Measurements from ENCODE around the gene PEAR1.

Gene PEAR1

DNA sequence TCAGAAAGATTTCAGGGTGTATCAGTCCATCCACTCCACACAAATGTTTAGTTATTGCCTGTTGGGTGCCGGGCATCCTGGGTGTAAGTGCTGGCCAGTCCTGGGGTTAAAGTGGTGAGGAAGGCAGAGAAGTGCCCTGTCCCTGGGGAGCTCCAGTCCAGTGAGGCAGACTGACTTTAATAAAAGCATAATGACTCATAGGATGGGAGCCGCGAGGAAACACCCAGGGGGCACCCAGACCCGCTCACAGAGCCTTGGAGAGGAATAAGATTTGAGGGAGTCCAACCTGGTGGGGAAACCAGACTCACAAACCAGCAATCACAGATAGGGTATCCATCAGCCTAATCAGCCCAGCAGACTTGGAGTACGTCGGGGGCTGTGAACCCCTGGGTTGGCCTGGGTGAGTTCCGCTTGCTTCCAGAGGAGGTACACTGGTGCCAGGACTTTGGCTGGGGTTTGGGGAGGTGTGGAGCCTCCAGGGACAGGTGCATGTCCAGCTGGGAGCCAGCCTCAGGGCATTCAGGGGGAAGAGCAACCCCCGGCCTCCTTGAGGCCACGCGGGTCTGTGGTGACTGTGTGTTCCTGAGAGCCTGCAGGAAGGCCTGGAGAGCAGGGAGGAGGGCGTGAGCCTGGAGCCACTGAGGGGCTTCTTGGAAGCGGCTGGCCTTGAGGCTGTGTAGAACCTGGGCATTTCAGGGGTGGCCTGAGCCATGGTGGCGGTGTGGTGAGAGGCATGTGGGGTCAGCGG, 3.7 kb downstream of the PEAR1 start:
- no peaks in the 10 kb centered on the region for H3K4me1 ChIP-seq (ENCODE audit: insufficient read depth, low read length)
- H3K27ac ChIP-seq (ENCODE audit: low read length), result no peak overlapping the region

DNA sequence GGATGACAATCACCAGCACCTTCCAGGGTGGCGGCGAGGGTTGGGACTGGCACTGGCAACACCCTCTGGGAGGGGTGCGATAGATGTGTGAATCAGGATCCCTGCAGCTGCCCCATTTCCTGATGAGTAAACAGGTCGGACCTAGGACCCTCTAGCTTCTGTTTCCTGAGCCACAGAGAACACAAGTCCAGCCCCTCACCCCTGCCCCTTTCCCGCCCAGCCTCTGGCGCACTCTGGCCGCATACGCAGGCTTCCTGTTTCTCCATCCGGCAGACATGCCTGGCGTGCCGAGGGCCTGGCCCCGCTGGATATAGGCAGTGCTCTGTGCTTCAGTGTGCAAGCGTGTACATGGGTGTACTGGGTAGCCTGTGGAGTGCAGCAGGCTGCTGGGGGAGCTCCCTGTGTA, 4.6 kb downstream of the PEAR1 start:
- no peak for ATAC-seq (ENCODE audit: insufficient read depth, low read depth)
- Histone ChIP-seq H2AFZ (ENCODE audit: low read depth, low read length) (no peak overlapping the region), H3K9me3 (ENCODE audit: insufficient read depth, low read length, severe bottlenecking) (no peaks in the 10 kb centered on the region), H3K27ac (ENCODE audit: low read length) (no peak overlapping the region), H3K79me2 (ENCODE audit: insufficient read depth, low read length) (no peaks in the 10 kb centered on the region), H3K4me2 (ENCODE audit: insufficient read depth, low read length) (no peak overlapping the region), H3K27me3 (ENCODE audit: insufficient read depth, low read length, poor library complexity) (peaks cover 6% of the 10 kb centered on the region), H3K36me3 (ENCODE audit: insufficient read depth, low read length) (no peaks in the 10 kb centered on the region), H3K9ac (ENCODE audit: low read depth, low read length) (no peak overlapping the region), H3K4me1 (ENCODE audit: insufficient read depth, low read length) (no peaks in the 10 kb centered on the region), H3K4me3 (ENCODE audit: low read depth in 1 of 2, low read length in 2 of 2) (no peak overlapping the region), H4K20me1 (ENCODE audit: insufficient read depth, low read length) (no peaks in the 10 kb centered on the region)
- DNase-seq, result no peak
- TF ChIP-seq, protein P1, sequence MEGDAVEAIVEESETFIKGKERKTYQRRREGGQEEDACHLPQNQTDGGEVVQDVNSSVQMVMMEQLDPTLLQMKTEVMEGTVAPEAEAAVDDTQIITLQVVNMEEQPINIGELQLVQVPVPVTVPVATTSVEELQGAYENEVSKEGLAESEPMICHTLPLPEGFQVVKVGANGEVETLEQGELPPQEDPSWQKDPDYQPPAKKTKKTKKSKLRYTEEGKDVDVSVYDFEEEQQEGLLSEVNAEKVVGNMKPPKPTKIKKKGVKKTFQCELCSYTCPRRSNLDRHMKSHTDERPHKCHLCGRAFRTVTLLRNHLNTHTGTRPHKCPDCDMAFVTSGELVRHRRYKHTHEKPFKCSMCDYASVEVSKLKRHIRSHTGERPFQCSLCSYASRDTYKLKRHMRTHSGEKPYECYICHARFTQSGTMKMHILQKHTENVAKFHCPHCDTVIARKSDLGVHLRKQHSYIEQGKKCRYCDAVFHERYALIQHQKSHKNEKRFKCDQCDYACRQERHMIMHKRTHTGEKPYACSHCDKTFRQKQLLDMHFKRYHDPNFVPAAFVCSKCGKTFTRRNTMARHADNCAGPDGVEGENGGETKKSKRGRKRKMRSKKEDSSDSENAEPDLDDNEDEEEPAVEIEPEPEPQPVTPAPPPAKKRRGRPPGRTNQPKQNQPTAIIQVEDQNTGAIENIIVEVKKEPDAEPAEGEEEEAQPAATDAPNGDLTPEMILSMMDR (IDR thresholded peaks at IDR 0.05; ENCODE audit: borderline replicate concordance, extremely low read depth, low read length, poor library complexity, severe bottlenecking), result no peak
- TF ChIP-seq EZH2 (IDR thresholded peaks at IDR 0.05; ENCODE audit: borderline replicate concordance, low read depth, low read length, severe bottlenecking), result no peak

More for the DNA sequence above, 3.7 kb downstream of the PEAR1 start:
- Histone ChIP-seq H3K4me2 (ENCODE audit: insufficient read depth, low read length) (no peak overlapping the region), H3K9me3 (ENCODE audit: insufficient read depth, low read length, severe bottlenecking) (no peaks in the 10 kb centered on the region), H3K4me3 (ENCODE audit: low read depth in 1 of 2, low read length in 2 of 2) (no peak overlapping the region), H3K9ac (ENCODE audit: low read depth, low read length) (no peak overlapping the region), H3K79me2 (ENCODE audit: insufficient read depth, low read length) (no peaks in the 10 kb centered on the region), H3K27me3 (ENCODE audit: insufficient read depth, low read length, poor library complexity) (no peaks in the 10 kb centered on the region), H2AFZ (ENCODE audit: low read depth, low read length) (no peak overlapping the region), H3K36me3 (ENCODE audit: insufficient read depth, low read length) (no peaks in the 10 kb centered on the region), H4K20me1 (ENCODE audit: insufficient read depth, low read length) (no peaks in the 10 kb centered on the region)
- DNase-seq, result no peak
- TF ChIP-seq, protein P1 (IDR thresholded peaks at IDR 0.05; ENCODE audit: borderline replicate concordance, extremely low read depth, low read length, poor library complexity, severe bottlenecking), result no peak
- no peak for TF ChIP-seq EZH2 (IDR thresholded peaks at IDR 0.05; ENCODE audit: borderline replicate concordance, low read depth, low read length, severe bottlenecking)
- no peak for ATAC-seq (ENCODE audit: insufficient read depth, low read depth)

DNA sequence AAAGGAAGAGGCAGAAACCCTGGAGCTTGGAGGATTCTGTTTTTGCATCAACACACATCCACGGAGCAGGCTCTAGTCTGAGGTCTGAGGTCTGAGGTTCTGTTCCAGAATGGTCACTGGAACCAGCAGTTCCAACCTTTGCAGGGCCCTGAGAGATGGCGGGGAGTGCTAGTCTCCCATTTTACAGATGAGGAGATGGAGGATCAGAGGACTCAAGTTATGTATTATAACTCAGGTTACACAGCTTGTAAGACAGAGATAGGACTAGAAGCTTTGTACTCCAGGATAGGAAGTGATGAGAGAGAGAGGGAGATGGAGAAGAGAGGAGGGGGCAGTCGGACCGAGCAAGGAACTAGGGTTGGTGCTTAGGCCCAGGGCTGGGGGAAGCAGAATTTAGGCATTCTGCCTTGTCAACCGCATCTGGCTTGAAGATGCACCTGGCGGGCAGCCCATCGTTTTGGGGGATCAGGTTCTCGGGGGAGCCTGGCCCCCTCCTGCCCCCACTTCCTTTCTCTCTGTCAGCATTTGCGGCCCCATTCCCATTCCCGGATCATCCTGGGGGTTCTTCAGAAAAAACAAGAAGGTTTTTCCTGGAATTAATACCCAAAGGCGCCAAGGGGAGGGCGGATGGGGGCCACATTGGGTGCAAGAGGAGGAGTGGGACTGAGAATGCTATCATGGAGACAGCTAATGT, 5.6 kb downstream of the PEAR1 start:
- Histone ChIP-seq H3K4me3 (ENCODE audit: low read depth in 1 of 2, low read length in 2 of 2) (no peak overlapping the region), H3K9ac (ENCODE audit: low read depth, low read length) (no peak overlapping the region), H3K4me2 (ENCODE audit: insufficient read depth, low read length) (no peak overlapping the region), H2AFZ (ENCODE audit: low read depth, low read length) (no peak overlapping the region), H3K36me3 (ENCODE audit: insufficient read depth, low read length) (no peaks in the 10 kb centered on the region), H3K4me1 (ENCODE audit: insufficient read depth, low read length) (no peaks in the 10 kb centered on the region), H3K79me2 (ENCODE audit: insufficient read depth, low read length) (no peaks in the 10 kb centered on the region), H3K27me3 (ENCODE audit: insufficient read depth, low read length, poor library complexity) (peaks cover 13% of the 10 kb centered on the region), H3K27ac (ENCODE audit: low read length) (no peak overlapping the region), H3K9me3 (ENCODE audit: insufficient read depth, low read length, severe bottlenecking) (no peaks in the 10 kb centered on the region), H4K20me1 (ENCODE audit: insufficient read depth, low read length) (no peaks in the 10 kb centered on the region)
- DNase-seq (no peak), ATAC-seq (ENCODE audit: insufficient read depth, low read depth) (no peak)
- no peak for TF ChIP-seq EZH2 (IDR thresholded peaks at IDR 0.05; ENCODE audit: borderline replicate concordance, low read depth, low read length, severe bottlenecking)
- TF ChIP-seq, protein P1 (IDR thresholded peaks at IDR 0.05; ENCODE audit: borderline replicate concordance, extremely low read depth, low read length, poor library complexity, severe bottlenecking), result no peak
